Stimulated activated CD8-positive, alpha-beta memory T cell treated with anti-CD3 and anti-CD28 coated beads, Interleukin-7, amount 100 ng/mL, for 1 hour (primary cell): ENCODE data around the gene TDRD9.

ENCODE experiments used
- DNase-seq, 2 donors: peaks; one replicate each; pipeline ENCODE4 v3.0.0-alpha.2; 2020; ENCODE audit warnings: low read depth in 2 of 2

TDRD9 gene

GRCh38 chr14:104091927-104092771 lies 163.9 kb downstream of the TDRD9 start:
- DNase-seq, result no peak

- DNase-seq, result no peak
Observed at GRCh38 chr14:104092931-104093365, 164.7 kb downstream of the TDRD9 start.

GRCh38 chr14:104093366-104094055 lies 165.3 kb downstream of the TDRD9 start:
- DNase-seq, result no peak

GRCh38 chr14:104094056-104094708 lies 165.9 kb downstream of the TDRD9 start:
- no peak for DNase-seq

GRCh38 chr14:104094709-104095425 lies 166.6 kb downstream of the TDRD9 start:
- DNase-seq, result peak; percentile 42 to 61

- no peak for DNase-seq
Observed at GRCh38 chr14:104095426-104096310, 167.4 kb downstream of the TDRD9 start.

DNA sequence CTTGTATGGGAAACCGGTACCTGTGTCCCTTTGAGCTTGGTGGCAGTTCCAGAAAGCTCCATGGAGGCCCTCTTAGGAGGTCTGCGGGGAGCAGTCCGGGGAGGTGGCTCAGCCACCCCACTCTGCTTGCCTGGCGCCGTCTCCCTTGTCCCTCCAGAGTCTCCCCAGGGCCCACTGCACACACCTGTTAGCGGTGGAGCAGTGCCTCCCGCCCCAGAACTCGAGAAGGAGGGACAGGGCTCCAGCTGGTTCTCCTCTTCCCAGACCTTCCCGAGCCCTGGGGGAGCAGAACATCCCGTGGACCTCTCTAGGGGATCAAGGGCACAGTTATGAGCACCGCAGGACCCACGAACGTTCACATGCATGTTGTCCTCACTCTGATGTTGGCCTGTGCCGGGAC lies 168.1 kb downstream of the TDRD9 start:
- DNase-seq, result no peak

- no peak for DNase-seq
Observed at GRCh38 chr14:104096751-104097700, 168.8 kb downstream of the TDRD9 start.

- no peak for DNase-seq
Observed at GRCh38 chr14:104098272-104099095, 170.2 kb downstream of the TDRD9 start.

DNA sequence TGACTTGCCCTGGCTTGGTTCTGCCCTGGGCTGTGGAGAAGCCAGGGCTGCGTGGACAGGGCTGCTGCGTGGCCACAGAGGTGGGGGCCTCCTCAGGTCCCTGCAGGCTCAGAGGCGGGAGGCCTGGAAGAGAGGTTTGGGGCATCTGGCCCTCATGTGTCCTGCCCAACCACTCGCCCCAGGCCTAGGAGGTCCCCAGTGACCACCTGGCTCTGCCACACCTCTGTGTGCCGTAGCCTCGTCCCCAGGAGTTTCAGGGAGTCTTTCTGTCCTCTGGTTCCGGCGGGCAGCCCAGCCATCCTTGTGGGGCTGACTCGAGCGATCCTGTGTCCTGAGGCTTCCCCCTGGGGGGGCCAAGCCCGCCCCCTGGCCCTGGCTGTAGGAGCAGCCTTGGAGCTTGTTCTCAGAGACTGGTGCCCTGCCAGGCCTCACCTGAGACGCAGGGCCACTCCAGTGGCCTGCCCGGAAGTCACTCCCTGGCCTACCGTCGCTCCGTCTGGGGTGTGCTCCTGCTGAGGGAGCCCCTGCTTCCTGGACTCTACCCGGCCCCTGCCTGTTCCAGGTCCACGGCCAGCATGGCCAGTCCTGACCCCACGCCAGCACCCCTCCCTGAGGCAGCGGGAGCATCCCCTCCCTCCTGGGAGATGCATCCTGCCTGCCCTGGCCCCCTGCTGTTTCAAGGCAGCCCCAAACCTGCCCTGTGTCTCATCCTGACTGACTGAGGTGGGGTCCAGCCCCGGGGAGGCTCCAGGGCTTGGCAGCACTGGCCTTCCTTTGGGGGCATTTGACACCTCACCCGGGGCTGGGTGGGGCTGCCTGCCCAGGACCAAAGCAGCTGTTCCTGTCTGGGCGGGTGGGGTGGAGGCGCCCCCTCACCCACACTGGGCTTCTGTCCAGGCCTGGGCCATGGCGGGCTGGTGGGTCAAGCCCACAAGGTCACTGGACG lies 171.1 kb downstream of the TDRD9 start:
- no peak for DNase-seq

DNA sequence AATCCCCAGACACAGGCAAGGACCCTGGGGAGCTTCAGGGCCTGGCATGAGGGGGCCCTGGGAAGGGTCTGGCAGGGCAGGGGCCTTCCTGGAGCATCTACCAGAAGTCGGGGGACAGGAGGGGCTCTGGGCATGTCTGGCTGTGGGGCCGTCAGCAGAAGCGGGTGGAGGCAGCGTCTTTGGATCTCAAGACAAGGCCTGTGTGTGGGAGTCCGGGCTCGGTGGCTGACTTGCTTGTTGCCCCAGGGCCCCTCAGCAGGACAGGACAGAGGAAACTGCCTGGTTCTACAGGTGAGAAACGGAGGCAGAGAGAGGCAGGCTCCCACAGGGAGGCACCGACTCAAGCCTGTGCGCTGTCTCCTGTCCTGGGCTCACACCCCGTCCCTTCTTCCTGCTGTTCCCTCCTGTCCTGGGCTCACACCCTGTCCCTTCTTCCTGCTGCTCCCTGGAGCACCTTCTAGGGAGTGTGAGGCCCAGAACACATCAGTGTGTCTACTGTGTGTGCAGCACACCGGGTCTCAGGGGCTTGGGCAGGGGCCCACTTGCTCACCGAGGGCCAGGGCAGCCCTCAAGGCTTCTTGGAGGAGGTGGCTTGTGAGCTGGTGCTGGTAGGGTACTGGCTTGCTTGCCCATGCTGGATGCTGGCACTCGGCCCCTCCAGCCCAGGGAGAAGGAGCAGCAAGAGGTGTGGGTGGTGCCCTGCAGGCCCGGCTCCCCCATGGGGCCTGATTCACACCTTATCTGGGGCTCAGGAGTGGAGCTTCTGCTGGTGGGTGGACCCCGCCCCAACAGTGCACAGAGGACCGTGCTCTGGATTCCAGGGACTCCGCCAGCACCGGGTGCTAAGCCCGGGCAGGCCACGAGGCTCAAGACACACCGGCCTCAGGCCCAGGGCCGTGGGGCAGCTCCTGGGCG lies 172.2 kb downstream of the TDRD9 start:
- no peak for DNase-seq

DNA sequence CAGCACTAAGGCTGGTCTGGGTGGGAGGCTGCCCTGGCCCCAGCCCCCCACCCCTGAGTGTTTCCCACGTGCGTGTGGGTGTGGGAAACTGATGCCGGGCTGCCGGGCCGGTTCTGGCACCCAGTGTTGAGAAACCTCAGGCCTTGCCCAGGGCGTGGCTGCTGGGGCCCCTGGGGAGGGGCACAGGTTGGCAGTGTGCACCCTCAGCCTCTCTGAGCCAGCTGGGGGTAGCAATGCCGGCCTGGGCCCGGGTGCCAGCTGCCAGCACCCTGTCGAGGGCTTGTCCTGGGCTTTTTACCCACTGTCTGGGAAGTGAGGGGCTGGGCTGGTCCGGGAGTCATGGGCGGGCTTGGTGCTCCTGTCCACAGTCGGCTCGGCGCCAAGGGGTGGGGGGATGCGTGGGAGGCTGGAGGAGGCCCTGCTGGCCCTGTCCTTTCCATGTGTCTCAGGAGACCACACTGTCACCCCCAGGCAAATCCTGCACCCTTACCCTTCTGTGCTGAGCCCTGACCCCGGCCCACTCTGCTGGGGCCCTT lies 172.9 kb downstream of the TDRD9 start:
- DNase-seq, result no peak

GRCh38 chr14:104101651-104102281 lies 173.5 kb downstream of the TDRD9 start:
- DNase-seq, result no peak
